ENCODE results near the gene MRPL23.

MRPL23 gene

DNA sequence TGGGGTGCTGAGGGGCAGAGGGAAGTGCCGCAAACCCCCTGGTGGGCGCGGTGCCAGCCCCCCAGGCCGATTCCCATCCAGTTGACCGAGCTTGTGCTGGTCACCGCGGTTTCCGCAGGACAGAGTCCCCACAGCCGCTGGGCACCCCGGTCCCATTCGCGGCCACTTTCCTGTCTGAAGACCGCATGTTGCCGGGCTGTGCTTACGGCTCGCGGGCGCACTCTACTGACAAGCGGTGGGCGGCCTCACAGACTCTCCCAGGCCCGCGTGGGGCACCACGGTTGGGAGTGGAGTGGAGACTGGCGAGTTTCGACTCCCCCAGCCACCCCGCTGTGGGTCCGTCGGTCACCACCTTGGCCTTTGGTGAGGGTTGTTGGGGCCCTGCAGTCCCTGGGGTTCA, 51.2 kb downstream of the MRPL23 start:
- no peak for FAIRE-seq

DNA sequence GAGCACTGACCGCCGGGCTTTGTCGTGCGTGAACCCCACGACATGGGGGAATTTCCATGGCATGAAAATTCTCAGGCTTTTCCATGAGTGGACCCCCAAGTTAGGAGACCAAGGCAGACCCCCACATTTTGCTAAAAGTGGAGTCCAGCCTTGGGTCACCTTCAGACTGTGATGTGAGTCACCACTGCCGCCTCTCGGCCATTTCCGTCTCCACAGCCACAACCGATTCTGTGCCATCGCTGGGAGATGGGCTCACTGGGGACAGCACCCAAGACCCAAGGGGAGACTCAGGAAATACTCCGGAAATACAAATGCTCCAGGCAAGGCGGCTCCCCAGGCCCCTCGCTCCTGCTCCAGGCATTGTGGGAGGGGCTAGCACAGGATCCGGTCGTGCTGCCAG, 51.7 kb downstream of the MRPL23 start:
- no peak for FAIRE-seq

DNA sequence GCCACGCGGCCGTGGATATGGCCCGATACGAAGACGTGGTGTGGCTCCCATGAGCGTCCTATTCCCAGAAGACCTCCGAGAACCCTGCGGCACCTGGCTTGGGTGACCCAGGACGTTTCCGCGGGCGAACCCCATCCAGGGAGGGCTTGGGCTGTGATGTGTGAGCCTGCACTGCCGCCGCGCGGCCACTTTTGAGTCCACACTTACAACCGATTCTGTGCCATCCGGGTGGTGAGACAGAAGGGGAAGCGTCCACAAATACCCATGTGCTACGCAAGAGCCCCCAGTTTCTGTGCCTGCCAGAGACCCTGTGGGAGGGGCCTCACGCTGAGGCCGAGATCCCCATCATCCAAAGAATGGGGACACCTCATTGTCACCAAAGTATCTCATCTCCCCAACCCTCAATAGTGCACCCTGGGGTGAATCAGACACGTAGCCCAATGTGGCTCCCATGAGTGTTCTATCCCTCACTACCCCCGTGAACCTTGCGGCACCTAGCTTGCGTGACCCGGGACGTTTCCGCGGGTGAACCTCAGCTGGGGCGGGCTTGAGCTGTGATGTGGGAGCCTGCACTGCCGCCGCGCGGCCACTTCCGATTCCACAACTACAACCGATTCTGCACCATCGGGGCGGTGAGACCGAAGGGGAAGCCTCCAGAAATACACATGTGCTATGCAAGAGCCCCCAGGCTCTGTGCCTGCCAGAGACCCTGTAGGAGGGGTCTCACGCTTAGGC, 55.1 kb downstream of the MRPL23 start:
- no peak for FAIRE-seq

DNA sequence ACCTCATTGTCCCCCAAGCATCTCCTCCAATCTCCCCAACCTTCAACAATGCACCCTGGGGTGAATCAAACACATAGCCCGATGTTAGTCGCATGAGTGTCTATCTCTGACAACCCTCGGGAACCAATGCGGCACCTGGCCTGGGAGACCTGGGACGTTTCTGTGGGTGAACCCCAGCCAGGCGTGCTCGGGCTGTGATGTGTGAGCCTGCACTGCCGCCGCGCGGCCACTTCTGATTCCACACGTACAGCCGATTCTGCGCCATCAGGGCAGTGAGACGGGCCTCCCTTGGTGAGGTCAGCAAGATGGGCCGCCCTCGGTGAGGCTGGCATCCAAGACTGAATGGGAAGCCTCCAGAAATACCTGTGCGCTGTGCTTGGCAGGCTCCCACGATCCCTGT, 55.7 kb downstream of the MRPL23 start:
- no peak for FAIRE-seq

DNA sequence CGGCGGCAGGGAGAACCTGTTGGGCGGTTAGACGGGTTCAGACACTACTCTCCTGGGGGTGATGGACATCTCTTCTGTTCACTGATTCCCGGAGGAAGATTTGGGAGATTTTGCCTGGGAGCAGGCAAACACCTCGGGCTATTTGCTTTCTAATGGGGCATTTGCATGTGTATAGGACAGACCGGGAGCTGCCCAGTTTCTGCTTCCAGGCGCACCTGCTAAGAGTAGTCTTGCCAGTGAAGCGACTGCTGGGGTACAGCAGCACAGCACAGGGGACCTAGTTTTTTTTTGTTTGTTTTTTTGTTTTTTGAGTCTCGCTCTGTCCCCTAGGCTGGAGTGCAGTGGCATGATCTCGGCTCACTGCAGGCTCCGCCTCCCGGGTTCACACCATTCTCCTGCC, 57.3 kb downstream of the MRPL23 start:
- FAIRE-seq, result no peak
